Endometrial microvascular endothelial cells (primary cell): ENCODE measurements around the gene ARSJ. TPM values are rescaled to one million over a fixed set of nuclear protein-coding genes. Genes with fewer than 3 reads are reported as not detected.
"Not testable (repeated sequence)": the region's sequence is repeated elsewhere in the genome, so short reads cannot be mapped to it uniquely, and the experiment has no call there.

ENCODE experiments used
- in situ Hi-C: cut with HindIII; loops from 2 replicates; pipeline ENCODE4 v1.10.0; 2017; ENCODE audit warnings: low sequenced_read_pairs, low pct_unique_long_range_greater_than_20kb; ENCODE audit errors: inconsistent ontology term
- total RNA-seq: library from RNA; depleted of rRNA; stranded (reverse); fragments of >200 nt; gene quantifications from one replicate; pipeline ENCODE4 v1.2.3, GENCODE V29; 2015; ENCODE audit errors: inconsistent ontology term

ARSJ gene
- 81.2 TPM for total RNA-seq

GRCh38 chr4:113979148-113979904 lies at the start of gene ARSJ:
TSS of gene ARSJ (minus strand) at chr4:113979647. CDS start at chr4:113978834, 813 bp downstream.
- in situ Hi-C loops: no loop called here

DNA sequence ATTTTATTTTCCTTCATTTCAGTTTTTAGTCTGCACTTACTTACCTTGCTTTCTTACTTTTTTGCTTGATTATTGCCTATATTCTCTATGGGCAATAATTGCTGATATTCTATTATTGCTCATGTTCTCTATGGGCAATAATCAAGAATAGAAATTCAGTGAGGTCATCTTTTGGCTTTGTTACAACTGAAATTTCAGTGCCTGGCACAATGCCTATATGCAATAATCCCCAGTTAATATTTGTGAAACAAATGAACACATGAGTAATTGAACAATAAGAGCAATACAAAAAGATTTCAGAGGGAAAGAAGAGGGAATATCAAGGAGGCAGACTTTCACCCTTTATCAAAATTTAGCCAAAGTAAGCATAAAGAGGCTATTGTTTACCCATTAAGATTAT lies 48.6 kb upstream of the ARSJ start:
- in situ Hi-C loops: no loop called here

- in situ Hi-C loops: no loop called here
Observed at GRCh38 chr4:114027596-114027995, 48.1 kb upstream of the ARSJ start.

DNA sequence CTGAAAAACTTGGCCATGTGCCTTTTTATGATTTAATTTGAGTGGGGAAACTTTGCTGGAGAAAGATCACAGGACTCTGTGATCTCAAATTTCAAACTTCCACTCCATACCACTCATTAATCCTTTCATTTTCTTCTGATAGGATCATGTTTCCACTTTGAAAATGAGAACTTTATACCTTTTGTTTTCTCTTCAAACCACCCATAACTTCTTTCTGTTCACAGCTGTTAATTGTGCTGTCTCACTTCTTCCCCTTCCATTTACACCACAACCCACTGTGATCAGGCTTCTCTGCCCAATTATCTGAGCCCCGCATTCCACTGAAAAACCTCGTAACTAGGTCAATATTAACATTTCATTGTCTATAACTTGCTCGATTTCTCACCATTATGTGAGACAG lies 47.0 kb upstream of the ARSJ start:
- in situ Hi-C loops: no loop called here

- in situ Hi-C loops: no loop called here
Observed at GRCh38 chr4:114025176-114025777, 45.8 kb upstream of the ARSJ start.

DNA sequence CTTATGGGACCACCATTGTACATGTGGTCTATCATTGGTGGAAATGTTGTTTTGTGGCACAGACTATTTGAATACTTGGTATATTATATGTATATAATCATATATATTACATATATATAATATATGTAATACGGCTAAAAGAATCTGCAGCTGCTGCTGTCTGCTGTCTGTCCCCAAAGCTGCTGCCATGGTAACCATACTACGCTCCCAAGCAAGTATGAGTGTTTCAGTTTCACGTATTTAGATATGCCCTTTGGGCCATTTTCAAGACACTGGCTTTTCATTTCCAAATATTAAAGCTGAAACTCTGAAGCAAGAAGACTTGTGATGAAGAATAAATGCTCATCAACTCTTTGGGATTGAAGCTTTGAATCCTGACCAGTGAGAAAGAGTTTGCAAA lies 42.0 kb upstream of the ARSJ start:
- in situ Hi-C loops: no loop called here

- in situ Hi-C loops: no loop called here
Observed at GRCh38 chr4:114019969-114020358, 40.5 kb upstream of the ARSJ start.

DNA sequence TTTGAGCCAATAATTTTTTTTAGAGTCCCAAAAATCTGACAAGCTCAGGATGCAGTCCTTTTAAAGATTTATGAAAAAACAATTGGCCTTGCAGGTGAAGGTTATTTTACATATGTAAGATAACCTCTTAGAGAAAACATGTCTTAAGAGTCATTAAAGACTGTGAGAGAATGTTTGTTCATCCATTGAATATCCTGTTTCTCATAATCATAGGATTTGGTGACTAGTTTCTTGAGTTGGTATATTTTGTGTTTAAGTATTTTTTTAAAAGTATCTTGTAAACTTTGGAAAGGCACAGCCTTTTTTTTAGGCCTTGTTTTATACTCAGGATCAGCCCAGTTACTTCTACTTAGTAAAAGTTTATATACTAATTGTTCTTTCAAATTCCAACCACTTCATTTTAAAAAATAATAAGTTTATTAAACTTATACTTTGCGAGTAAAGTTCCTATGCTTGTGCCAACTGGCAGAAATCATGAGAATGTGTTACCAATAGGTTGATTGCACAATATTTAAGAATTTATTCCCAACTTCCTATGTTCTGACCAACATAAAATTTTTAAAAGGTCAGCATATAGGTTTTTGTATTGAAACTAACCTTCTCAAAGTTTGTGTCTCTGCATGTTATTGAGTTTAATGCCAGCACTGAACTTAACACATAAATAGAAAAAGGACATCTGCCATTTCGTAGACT lies 40.0 kb upstream of the ARSJ start:
- in situ Hi-C loops: no loop called here

DNA sequence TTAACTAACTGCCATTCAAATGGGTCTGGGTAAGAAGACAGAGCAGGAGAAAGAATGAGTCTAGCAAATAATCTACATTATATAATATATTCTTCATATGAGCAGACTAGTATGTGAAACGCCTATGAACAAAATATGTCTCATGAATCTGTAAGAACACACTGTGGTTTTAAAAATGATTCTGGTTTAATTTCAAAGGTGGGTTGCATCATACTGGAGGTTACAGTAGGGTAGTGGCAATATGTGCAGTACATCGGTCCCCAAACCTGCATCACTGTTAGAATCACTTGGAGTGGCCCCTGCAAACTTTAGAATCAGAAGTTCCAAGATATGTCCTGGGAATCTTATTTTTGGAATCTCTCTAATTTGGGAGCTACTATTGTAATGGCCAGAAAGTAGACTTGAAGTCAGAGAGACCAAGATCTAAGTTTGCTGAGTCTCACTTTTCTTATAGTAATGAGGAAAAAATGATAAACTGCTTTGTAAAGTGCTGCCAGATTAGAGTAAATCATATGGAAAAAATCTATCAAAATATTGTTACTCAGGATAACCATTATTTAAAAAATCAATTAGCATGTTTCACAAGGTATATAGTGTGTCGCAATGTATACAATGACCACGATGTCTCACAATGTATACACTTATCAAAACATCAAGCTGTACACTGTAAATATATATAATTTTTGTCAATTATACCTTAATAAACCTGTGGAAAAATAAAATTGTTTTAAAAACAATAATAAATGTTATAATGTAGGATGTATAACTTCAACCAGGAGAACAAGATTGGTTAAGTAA lies 37.9 kb upstream of the ARSJ start:
- in situ Hi-C loops: no loop called here

GRCh38 chr4:114015444-114015899 lies 36.0 kb upstream of the ARSJ start:
- in situ Hi-C loops: no loop called here

DNA sequence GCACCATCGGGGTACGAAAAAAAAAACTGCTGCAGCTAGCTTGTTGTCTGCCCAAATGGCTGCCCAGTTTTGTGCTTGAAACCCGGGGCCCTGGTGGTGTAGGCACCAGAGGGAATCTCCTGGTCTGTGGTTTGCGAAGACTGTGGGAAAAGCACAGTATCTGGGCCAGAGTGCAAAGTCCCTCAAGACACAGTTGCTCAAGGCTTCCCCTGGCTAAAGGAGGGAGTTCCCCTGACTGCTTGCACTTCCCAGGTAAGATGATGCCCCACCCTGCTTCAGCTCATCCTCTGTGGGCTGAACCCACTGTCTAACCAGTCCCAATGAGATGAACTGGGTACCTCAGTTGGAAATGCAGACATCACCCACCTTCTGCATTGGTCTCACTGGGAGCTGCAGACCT lies 33.8 kb upstream of the ARSJ start:
- in situ Hi-C loops: not testable (repeated sequence)

- in situ Hi-C loops: no loop called here
Observed at GRCh38 chr4:114012749-114013148, 33.3 kb upstream of the ARSJ start.

- in situ Hi-C loops: no loop called here
Observed at GRCh38 chr4:114005569-114006442, 26.4 kb upstream of the ARSJ start.

- in situ Hi-C loops: not testable (repeated sequence)
Observed at GRCh38 chr4:114004483-114005226, 25.2 kb upstream of the ARSJ start.

DNA sequence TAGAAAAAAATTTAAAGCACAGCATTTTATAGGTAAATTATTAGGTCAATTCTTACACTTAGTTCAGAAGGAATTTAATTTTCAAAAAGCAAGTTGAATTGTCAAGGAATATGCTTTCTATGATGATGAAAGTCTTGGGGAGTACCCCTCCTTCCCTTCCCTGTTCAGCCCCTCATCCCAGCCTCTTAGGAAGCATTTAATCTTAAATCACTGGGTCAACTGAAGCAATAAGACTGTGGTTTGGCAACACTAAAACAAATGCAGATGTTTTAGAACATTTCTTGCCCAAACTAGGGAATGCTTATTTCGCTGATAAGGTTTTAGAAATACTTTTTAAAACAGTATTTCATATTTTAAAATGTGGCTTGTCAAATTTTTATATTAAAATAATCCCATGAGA lies 19.1 kb upstream of the ARSJ start:
- in situ Hi-C loops: no loop called here

DNA sequence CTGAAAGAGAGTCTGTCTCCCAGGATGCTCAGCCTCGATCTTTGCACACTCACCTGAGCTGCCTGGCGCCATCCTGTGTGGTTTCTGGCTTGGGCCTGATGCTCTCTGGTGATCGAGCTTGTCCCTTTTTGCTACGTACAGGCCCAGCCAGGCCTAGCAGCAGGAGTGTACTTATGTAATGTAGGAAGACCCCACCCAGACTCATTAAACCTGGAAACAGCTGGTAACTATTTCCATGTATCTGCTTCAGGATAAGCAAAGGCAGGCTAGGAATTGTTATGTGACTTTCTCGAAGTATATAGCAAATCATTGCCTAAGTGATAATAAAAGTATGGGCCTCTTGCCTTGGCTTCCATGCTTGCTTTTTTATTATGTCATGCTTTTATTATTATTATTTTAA lies 18.6 kb upstream of the ARSJ start:
- in situ Hi-C loops: no loop called here

DNA sequence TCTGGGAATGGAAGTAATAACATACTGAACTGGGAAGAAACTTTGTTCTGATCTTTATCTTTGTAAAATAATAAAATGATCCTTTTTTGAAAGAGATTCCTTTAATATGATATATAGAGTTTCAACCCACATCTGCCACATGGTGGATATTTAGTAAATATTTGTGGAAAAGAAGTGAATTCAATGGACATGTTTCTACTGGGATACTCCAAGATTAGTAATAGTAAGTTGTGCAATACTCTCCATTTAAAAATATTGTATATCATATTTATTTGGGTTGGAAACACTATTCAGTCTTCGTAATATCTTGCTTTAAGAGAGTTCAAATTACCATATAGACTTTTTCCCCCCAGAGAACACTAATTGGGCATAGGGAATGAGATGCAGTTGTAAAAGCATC lies 17.8 kb upstream of the ARSJ start:
- in situ Hi-C loops: no loop called here
